Fibroblast of lung (primary cell): ENCODE data around the gene CTDP1. TPM values are rescaled to one million over a fixed set of nuclear protein-coding genes. Genes with fewer than 3 reads are reported as not detected.

ENCODE experiments used
- DNase-seq, 2 donors: peaks; one replicate each; pipeline versions ENCODE4 v3.0.0 to v3.0.0-alpha.2; 2010; ENCODE audit warnings: low read depth in 2 of 2
- H2AFZ ChIP-seq: 2 replicates; pipeline ENCODE4 v1.5.1; 2012; ENCODE audit warnings: low read length, control low read depth, inconsistent platforms
- H3K27ac ChIP-seq: 2 replicates; pipeline ENCODE4 v1.5.1; 2011; ENCODE audit warnings: low read length, control low read depth; ENCODE audit not compliant: insufficient read depth
- H3K27me3 ChIP-seq: 2 replicates; pipeline ENCODE4 v1.5.1; 2011; ENCODE audit warnings: mild to moderate bottlenecking, low read length; ENCODE audit not compliant: control insufficient read depth, insufficient read depth
- H3K36me3 ChIP-seq: 2 replicates; pipeline ENCODE4 v1.5.1; 2011; ENCODE audit warnings: low read length; ENCODE audit not compliant: control insufficient read depth, insufficient read depth
- H3K4me1 ChIP-seq: 2 replicates; pipeline ENCODE4 v1.5.1; 2011; ENCODE audit warnings: low read length; ENCODE audit not compliant: control insufficient read depth, insufficient read depth; ENCODE audit errors: extremely low read depth
- H3K4me2 ChIP-seq: 2 replicates; pipeline ENCODE4 v1.5.1; 2011; ENCODE audit warnings: low read length, control low read depth; ENCODE audit not compliant: insufficient read depth; ENCODE audit errors: extremely low read depth
- H3K4me3 ChIP-seq, 4 experiments: fragments of 200-600 bp in 1 of 4; sonication (generic) in 1 of 4; replicated peaks in 1 of 4; 2 replicates each; pipeline ENCODE4 v1.5.1; 2011 to 2016; ENCODE audit warnings: low read length in 4 of 4, low read depth in 3 of 4, mild to moderate bottlenecking in 3 of 4, control low read depth in 2 of 4, inconsistent platforms in 1 of 4, mixed read lengths in 1 of 4; ENCODE audit not compliant: insufficient read depth in 1 of 4; ENCODE audit errors: control extremely low read depth in 1 of 4
- H3K79me2 ChIP-seq: 2 replicates; pipeline ENCODE4 v1.5.1; 2012; ENCODE audit warnings: mild to moderate bottlenecking, low read length, inconsistent platforms; ENCODE audit not compliant: control insufficient read depth, insufficient read depth
- H3K9ac ChIP-seq: 2 replicates; pipeline ENCODE4 v1.5.1; 2011; ENCODE audit warnings: mild to moderate bottlenecking, low read length, control low read depth; ENCODE audit not compliant: insufficient read depth
- H3K9me3 ChIP-seq: 2 replicates; pipeline ENCODE4 v1.5.1; 2012; ENCODE audit warnings: low read depth, low read length; ENCODE audit not compliant: control insufficient read depth, insufficient read depth
- H4K20me1 ChIP-seq: 2 replicates; pipeline ENCODE4 v1.5.1; 2011; ENCODE audit warnings: low read length; ENCODE audit not compliant: control insufficient read depth, insufficient read depth; ENCODE audit errors: extremely low read depth
- CTCF ChIP-seq, 2 donors: IDR thresholded peaks in 1 of 2; conservative IDR thresholded peaks in 1 of 2; 1 replicate in 1 of 2; 2 replicates in 1 of 2; pipeline ENCODE4 v1.5.1; 2011 to 2012; ENCODE audit warnings: low read length in 2 of 2, control low read depth in 1 of 2, inconsistent platforms in 1 of 2, low read depth in 1 of 2, mild to moderate bottlenecking in 1 of 2
- EZH2 ChIP-seq: IDR thresholded peaks from 2 replicates; pipeline ENCODE4 v1.5.1; 2012; ENCODE audit warnings: low read length, control low read depth, mild to moderate bottlenecking; ENCODE audit errors: missing control alignments
- polyA plus RNA-seq, 2 donors: library from polyadenylated mRNA; depleted of rRNA in 1 of 2; stranded (reverse) in 1 of 2; unstranded in 1 of 2; fragments of >200 nt; gene quantifications; 2 replicates each; pipeline ENCODE4 v1.2.1, GENCODE V29; 2011 to 2012; ENCODE audit warnings: missing spikeins in 1 of 2
- total RNA-seq: library from RNA; depleted of rRNA; stranded (reverse); fragments of >200 nt; gene quantifications from 2 replicates; pipeline ENCODE4 v1.2.1, GENCODE V29; 2014

Gene CTDP1
- total and polyA plus RNA-seq, 2 donors (not counting 1 experiment from before 2014, with no cell fraction given): 6.4 to 24.8 TPM

GRCh38 chr18:79794846-79795245 is 115.2 kb downstream of the CTDP1 start:
- no peak overlapping the region for H3K9ac ChIP-seq
- no peak overlapping the region for H2AFZ ChIP-seq
- no peaks in the 10 kb centered on the region for H3K36me3 ChIP-seq
- no peak for DNase-seq
- H3K27ac ChIP-seq: no peak overlapping the region
- no peaks in the 10 kb centered on the region for H3K79me2 ChIP-seq
- peaks cover 26% of the 10 kb centered on the region for H3K4me1 ChIP-seq
- H3K9me3 ChIP-seq: no peaks in the 10 kb centered on the region
- H3K4me2 ChIP-seq: no peak overlapping the region
- no peak overlapping the region for H3K4me3 ChIP-seq
- peaks cover 26% of the 10 kb centered on the region for H3K27me3 ChIP-seq
- TF ChIP-seq CTCF (conservative IDR thresholded peaks at IDR 0.05 in 1 of 2, IDR thresholded peaks at IDR 0.05 in 1 of 2; ENCODE audit: low read depth in 1 of 2, low read length in 2 of 2) (no peak), EZH2 (no peak)
- H4K20me1 ChIP-seq: no peaks in the 10 kb centered on the region

GRCh38 chr18:79795446-79795845 is 115.8 kb downstream of the CTDP1 start:
- H3K4me1 ChIP-seq: peaks cover 26% of the 10 kb centered on the region
- H3K27me3 ChIP-seq: peaks cover 28% of the 10 kb centered on the region
- H2AFZ ChIP-seq: no peak overlapping the region
- H3K27ac ChIP-seq: no peak overlapping the region
- no peak overlapping the region for H3K4me3 ChIP-seq
- no peak overlapping the region for H3K9ac ChIP-seq
- H3K79me2 ChIP-seq: no peaks in the 10 kb centered on the region
- H4K20me1 ChIP-seq: no peaks in the 10 kb centered on the region
- TF ChIP-seq EZH2 (no peak), CTCF (conservative IDR thresholded peaks at IDR 0.05 in 1 of 2, IDR thresholded peaks at IDR 0.05 in 1 of 2; ENCODE audit: low read depth in 1 of 2, low read length in 2 of 2) (no peak)
- no peak for DNase-seq
- H3K4me2 ChIP-seq: no peak overlapping the region
- no peaks in the 10 kb centered on the region for H3K9me3 ChIP-seq
- H3K36me3 ChIP-seq: no peaks in the 10 kb centered on the region

- Histone ChIP-seq H3K4me1 (peaks cover 22% of the 10 kb centered on the region), H3K27me3 (peaks cover 28% of the 10 kb centered on the region), H3K4me3 (no peak overlapping the region), H3K27ac (no peak overlapping the region), H3K4me2 (no peak overlapping the region), H4K20me1 (no peaks in the 10 kb centered on the region), H2AFZ (no peak overlapping the region), H3K36me3 (no peaks in the 10 kb centered on the region), H3K79me2 (no peaks in the 10 kb centered on the region), H3K9ac (no peak overlapping the region), H3K9me3 (no peaks in the 10 kb centered on the region)
- DNase-seq: no peak
- TF ChIP-seq EZH2 (no peak), CTCF (conservative IDR thresholded peaks at IDR 0.05 in 1 of 2, IDR thresholded peaks at IDR 0.05 in 1 of 2; ENCODE audit: low read depth in 1 of 2, low read length in 2 of 2) (no peak)
Measured at GRCh38 chr18:79796016-79796415, 116.4 kb downstream of the CTDP1 start.
